ENCODE measurements around the gene DND1. TPM values are rescaled to one million over a fixed set of nuclear protein-coding genes. Genes with fewer than 3 reads are reported as not detected.

The DND1 gene
- total and polyA plus RNA-seq, 2 experiments from 2014 or later, result 0.85 to 1.3 TPM

- Histone ChIP-seq H2AFZ (no peak overlapping the region), H3K4me2 (no peak overlapping the region), H3K4me1 (ENCODE audit: insufficient read depth) (peaks cover 20% of the 10 kb centered on the region), H3K27ac (no peak overlapping the region), H3K79me2 (peaks cover 47% of the 10 kb centered on the region), H3K9me2 (replicated peaks; ENCODE audit: insufficient read depth) (no peaks in the 10 kb centered on the region), H3K36me3 (replicated peaks; ENCODE audit: insufficient read depth, low read depth) (no peaks in the 10 kb centered on the region), H4K20me1 (ENCODE audit: insufficient read depth, poor library complexity, severe bottlenecking) (no peaks in the 10 kb centered on the region), H3K4me3 (no peak overlapping the region), H3K27me3 (no peaks in the 10 kb centered on the region), H3K9me3 (ENCODE audit: low read depth) (no peaks in the 10 kb centered on the region)
- TF ChIP-seq EZH2 (IDR thresholded peaks at IDR 0.05; ENCODE audit: borderline replicate concordance), result no peak
- no peak for TF ChIP-seq EZH2phosphoT487 (IDR thresholded peaks at IDR 0.05; ENCODE audit: low read depth, severe bottlenecking, unreplicated experiment)
- TF ChIP-seq, protein P1, sequence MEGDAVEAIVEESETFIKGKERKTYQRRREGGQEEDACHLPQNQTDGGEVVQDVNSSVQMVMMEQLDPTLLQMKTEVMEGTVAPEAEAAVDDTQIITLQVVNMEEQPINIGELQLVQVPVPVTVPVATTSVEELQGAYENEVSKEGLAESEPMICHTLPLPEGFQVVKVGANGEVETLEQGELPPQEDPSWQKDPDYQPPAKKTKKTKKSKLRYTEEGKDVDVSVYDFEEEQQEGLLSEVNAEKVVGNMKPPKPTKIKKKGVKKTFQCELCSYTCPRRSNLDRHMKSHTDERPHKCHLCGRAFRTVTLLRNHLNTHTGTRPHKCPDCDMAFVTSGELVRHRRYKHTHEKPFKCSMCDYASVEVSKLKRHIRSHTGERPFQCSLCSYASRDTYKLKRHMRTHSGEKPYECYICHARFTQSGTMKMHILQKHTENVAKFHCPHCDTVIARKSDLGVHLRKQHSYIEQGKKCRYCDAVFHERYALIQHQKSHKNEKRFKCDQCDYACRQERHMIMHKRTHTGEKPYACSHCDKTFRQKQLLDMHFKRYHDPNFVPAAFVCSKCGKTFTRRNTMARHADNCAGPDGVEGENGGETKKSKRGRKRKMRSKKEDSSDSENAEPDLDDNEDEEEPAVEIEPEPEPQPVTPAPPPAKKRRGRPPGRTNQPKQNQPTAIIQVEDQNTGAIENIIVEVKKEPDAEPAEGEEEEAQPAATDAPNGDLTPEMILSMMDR (IDR thresholded peaks at IDR 0.05; ENCODE audit: poor library complexity), result no peak
- DNase-seq (ENCODE audit: low spot score), result no peak
- 95% methylated on average over 5 of the region's 5 CpGs for WGBS (ENCODE audit: low lambda C conversion rate, missing lambda C conversion rate)
These were observed 20.9 kb upstream of the DND1 start for GRCh38 chr5:140694276-140694675.

DNA sequence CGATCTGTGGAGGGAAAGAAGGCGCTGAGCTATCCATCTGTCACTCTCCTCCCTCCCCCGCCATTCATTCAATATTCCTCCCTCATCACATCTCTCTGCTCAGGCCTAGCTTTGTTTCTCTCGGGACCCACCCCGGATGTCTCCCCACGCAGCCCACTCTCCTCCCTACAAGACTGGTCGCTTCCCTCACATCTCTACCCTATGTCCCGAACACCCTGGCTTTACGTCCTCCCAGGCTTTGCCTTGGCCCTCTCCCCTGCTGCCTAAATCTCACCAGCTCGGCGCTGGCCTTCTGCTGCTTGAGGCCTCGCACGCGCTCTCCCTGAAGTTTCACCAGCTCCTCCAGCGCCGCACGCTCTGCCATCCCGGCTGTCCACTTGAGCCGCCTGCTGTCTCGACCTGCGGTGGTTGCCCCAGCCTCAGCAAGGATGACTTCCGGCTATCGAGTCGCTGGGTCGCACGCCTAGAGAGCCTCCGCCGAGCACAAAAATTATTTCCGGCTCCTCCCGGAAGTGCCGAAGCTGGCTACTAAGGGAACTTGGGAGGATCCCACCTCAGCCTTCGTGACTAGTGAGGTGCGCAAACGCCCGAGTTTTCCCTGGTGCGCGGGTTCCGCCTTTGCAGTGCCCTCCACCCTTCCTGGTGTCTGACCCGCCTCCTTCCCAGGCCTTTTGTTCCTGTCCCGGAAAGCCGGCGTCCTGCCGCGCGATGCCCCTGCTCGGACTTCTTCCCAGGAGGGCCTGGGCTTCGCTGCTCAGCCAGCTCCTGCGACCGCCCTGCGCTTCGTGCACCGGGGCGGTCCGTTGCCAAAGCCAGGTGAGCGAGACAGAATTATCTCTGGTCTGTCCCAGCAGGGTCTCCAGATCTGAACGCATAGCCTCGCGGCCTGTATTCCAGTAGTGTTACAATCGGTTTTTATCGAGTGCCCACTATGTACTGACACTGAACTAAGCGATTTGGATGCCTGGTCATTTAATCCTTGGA, 17.9 kb upstream of the DND1 start, which contains the start of the genes HARS1 and HARS2:
TSS of gene HARS1 (minus strand) at position 430 of the 984 bp plus-strand sequence. CDS start at position 364, 66 bp downstream.
TSS of gene HARS2 (plus strand) at position 515 of the 984 bp plus-strand sequence. CDS start at position 709, 194 bp downstream.
- Histone ChIP-seq H3K27me3 (no peaks in the 10 kb centered on the region), H3K4me1 (ENCODE audit: insufficient read depth) (peaks cover 20% of the 10 kb centered on the region), H3K4me3 (peak within 1 kb of the TSS; percentile 75), H2AFZ (peak within 1 kb of the TSS; percentile 75), H3K36me3 (replicated peaks; ENCODE audit: insufficient read depth, low read depth) (no peaks in the 10 kb centered on the region), H3K9me2 (replicated peaks; ENCODE audit: insufficient read depth) (no peaks in the 10 kb centered on the region), H3K4me2 (peak within 1 kb of the TSS; percentile 96), H3K27ac (peak within 1 kb of the TSS; percentile 89), H3K9me3 (ENCODE audit: low read depth) (no peaks in the 10 kb centered on the region), H3K79me2 (peaks cover 61% of the 10 kb centered on the region), H4K20me1 (ENCODE audit: insufficient read depth, poor library complexity, severe bottlenecking) (no peaks in the 10 kb centered on the region)
- 1% methylated on average over 58 of the region's 61 CpGs for WGBS (ENCODE audit: low lambda C conversion rate, missing lambda C conversion rate)
- peak; percentile 95 for DNase-seq (ENCODE audit: low spot score)
- TF ChIP-seq EZH2phosphoT487 (IDR thresholded peaks at IDR 0.05; ENCODE audit: low read depth, severe bottlenecking, unreplicated experiment), result no peak
- TF ChIP-seq, protein P1 (IDR thresholded peaks at IDR 0.05; ENCODE audit: poor library complexity), result no peak
- TF ChIP-seq EZH2 (IDR thresholded peaks at IDR 0.05; ENCODE audit: borderline replicate concordance), result no peak

DNA sequence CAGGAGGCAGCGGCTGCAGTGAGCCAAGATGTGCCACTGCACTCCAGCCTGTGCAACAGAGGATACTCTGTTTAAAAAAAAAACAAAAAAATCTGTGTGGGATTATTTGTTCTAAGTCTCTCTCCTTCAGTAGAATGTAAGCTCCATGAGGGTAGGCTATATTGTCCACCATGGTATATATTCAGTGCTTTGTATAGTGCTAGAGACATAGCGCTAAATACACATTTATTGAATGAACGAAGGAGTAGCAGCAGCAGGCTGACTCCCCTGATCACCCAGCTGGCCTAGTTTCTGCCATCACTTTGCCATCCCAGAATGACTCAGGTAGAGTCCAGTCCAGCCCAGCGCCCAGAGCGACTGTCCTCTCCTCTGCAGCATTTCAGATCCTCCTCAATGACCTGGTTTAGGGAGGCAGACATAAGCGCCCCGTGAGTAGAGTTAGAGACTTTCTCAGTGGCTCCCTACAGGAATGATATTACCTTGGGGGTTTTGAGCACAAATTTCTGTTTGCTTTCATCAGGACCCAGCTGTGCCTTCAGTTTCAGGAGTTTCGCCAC, 17.1 kb upstream of the DND1 start:
- TF ChIP-seq, protein P1 (IDR thresholded peaks at IDR 0.05; ENCODE audit: poor library complexity), result no peak
- TF ChIP-seq EZH2phosphoT487 (IDR thresholded peaks at IDR 0.05; ENCODE audit: low read depth, severe bottlenecking, unreplicated experiment) (no peak), EZH2 (IDR thresholded peaks at IDR 0.05; ENCODE audit: borderline replicate concordance) (no peak)
- Histone ChIP-seq H3K27ac (peak overlapping the region; percentile 83), H4K20me1 (ENCODE audit: insufficient read depth, poor library complexity, severe bottlenecking) (no peaks in the 10 kb centered on the region), H2AFZ (peak overlapping the region; percentile 75), H3K27me3 (no peaks in the 10 kb centered on the region), H3K4me2 (peak overlapping the region; percentile 96), H3K4me1 (ENCODE audit: insufficient read depth) (peaks cover 20% of the 10 kb centered on the region), H3K9me3 (ENCODE audit: low read depth) (no peaks in the 10 kb centered on the region), H3K4me3 (peak overlapping the region; percentile 75), H3K9me2 (replicated peaks; ENCODE audit: insufficient read depth) (no peaks in the 10 kb centered on the region), H3K36me3 (replicated peaks; ENCODE audit: insufficient read depth, low read depth) (no peaks in the 10 kb centered on the region), H3K79me2 (peaks cover 61% of the 10 kb centered on the region)
- peak; percentile 21 for DNase-seq (ENCODE audit: low spot score)
- WGBS (ENCODE audit: low lambda C conversion rate, missing lambda C conversion rate), result 66% methylated on average over 8 of the region's 8 CpGs
